Spinal cord (tissue), 10 donors: Measurements from ENCODE around the gene RAB40C. TPM values are rescaled to one million over a fixed set of nuclear protein-coding genes. Genes with fewer than 3 reads are reported as not detected.

Source experiments
- DNase-seq, 6 donors: peaks; one replicate each; pipeline versions ENCODE4 v3.0.0 to v3.0.0-alpha.2; 2013 to 2015; ENCODE audit warnings: low spot score in 6 of 6, low read depth in 4 of 6
- H3K27ac ChIP-seq: one replicate; pipeline ENCODE4 v1.5.1; 2013; ENCODE audit warnings: low read depth, low read length, control low read depth
- H3K27me3 ChIP-seq: one replicate; pipeline ENCODE4 v1.6.1; 2013; ENCODE audit warnings: low read length; ENCODE audit not compliant: control insufficient read depth, insufficient read depth
- H3K36me3 ChIP-seq: one replicate; pipeline ENCODE4 v1.6.1; 2013; ENCODE audit warnings: low read length; ENCODE audit not compliant: control insufficient read depth, insufficient read depth
- H3K4me1 ChIP-seq: one replicate; pipeline ENCODE4 v1.6.1; 2013; ENCODE audit warnings: low read length; ENCODE audit not compliant: control insufficient read depth, insufficient read depth
- H3K4me3 ChIP-seq: one replicate; pipeline ENCODE4 v1.5.1; 2013; ENCODE audit warnings: low read depth, low read length, control low read depth
- H3K9me3 ChIP-seq: one replicate; pipeline ENCODE4 v1.6.1; 2013; ENCODE audit warnings: low read length; ENCODE audit not compliant: control insufficient read depth, insufficient read depth
- WGBS: methylation state at CpG from one replicate; pipeline ENCODE4 v1.1.5; 2013; ENCODE audit warnings: missing lambda C conversion rate; ENCODE audit not compliant: insufficient coverage; 5-methylcytosine and 5-hydroxymethylcytosine counted together
- polyA plus RNA-seq, 2 donors: library from polyadenylated mRNA; unstranded; fragments of 120-200 nt; gene quantifications; one replicate each; pipeline ENCODE4 v1.2.1, GENCODE V29; 2013; ENCODE audit not compliant: insufficient read length in 2 of 2
- total RNA-seq, 2 donors: library from RNA; depleted of rRNA in 1 of 2; stranded (reverse); fragments of 120-200 nt in 1 of 2; fragments of >200 nt in 1 of 2; gene quantifications; one replicate each; pipeline versions ENCODE4 v1.2.3 to v1.2.4, GENCODE V29; 2013 to 2014
- donor health status: healthy.

RAB40C gene
- total and polyA plus RNA-seq, 4 donors, result 12.4 to 45.7 (median 30.1) TPM

- DNase-seq, result peak in 1 of 6 donors; percentile 4
- H3K4me1 ChIP-seq, result peaks cover 39% of the 10 kb centered on the region
- peak overlapping the region; percentile 1 for H3K27ac ChIP-seq
- no peak overlapping the region for H3K4me3 ChIP-seq
- H3K9me3 ChIP-seq, result no peaks in the 10 kb centered on the region
- H3K36me3 ChIP-seq, result peaks cover 91% of the 10 kb centered on the region
- no peaks in the 10 kb centered on the region for H3K27me3 ChIP-seq
- 34% methylated on average over 27 of the region's 29 CpGs for WGBS
These were observed 40.5 kb downstream of the RAB40C start for GRCh38 chr16:630249-630814.

DNA sequence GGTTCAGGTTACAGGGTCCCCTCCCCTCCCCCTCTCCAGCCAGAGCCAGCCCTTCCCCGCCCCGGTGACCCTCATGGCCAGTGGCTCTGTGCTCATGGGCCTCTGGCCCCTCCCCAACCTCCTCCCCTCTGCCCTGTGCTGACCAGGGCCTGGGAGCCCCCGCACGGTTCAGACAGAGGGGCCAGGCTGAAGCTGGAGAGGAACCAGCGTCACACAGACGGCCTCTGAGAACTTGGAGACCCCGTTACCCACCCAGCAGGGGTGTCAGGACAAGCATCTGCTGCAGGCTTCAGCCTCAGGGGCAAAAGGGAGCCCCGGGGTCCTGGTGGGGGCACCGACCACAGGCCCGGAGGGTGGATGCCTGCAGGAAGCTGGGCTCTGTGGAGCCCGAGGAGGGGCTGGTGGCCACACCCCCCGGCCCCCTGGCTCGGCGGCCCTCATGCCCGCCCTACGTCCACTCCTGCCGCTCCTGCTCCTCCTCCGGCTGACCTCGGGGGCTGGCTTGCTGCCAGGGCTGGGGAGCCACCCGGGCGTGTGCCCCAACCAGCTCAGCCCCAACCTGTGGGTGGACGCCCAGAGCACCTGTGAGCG, 41.0 kb downstream of the RAB40C start, which contains the start of gene WFIKKN1:
Gene WFIKKN1 (plus strand): TSS at position 171 of the 591 bp plus-strand sequence. CDS start 269 bp downstream, at position 440.
- Histone ChIP-seq H3K27ac (peak within 1 kb of the TSS; percentile 33), H3K4me1 (peaks cover 44% of the 10 kb centered on the region), H3K9me3 (no peaks in the 10 kb centered on the region), H3K27me3 (no peaks in the 10 kb centered on the region), H3K36me3 (peaks cover 88% of the 10 kb centered on the region), H3K4me3 (no peak within 1 kb of the TSS)
- WGBS, result 11% methylated on average over 22 of the region's 23 CpGs
- DNase-seq, result no peak

GRCh38 chr16:631808-632358, 42.0 kb downstream of the RAB40C start:
- WGBS, result 59% methylated on average over 8 of the region's 9 CpGs
- H3K4me3 ChIP-seq, result no peak overlapping the region
- H3K9me3 ChIP-seq, result no peaks in the 10 kb centered on the region
- H3K27ac ChIP-seq, result no peak overlapping the region
- H3K36me3 ChIP-seq, result peaks cover 79% of the 10 kb centered on the region
- peaks cover 44% of the 10 kb centered on the region for H3K4me1 ChIP-seq
- no peak for DNase-seq
- H3K27me3 ChIP-seq, result no peaks in the 10 kb centered on the region

- WGBS, result 91% methylated on average over 67 of the region's 67 CpGs
- H3K36me3 ChIP-seq, result peaks cover 70% of the 10 kb centered on the region
- DNase-seq, result no peak
- H3K4me1 ChIP-seq, result peaks cover 49% of the 10 kb centered on the region
- no peak overlapping the region for H3K27ac ChIP-seq
- no peaks in the 10 kb centered on the region for H3K27me3 ChIP-seq
- no peaks in the 10 kb centered on the region for H3K9me3 ChIP-seq
- no peak overlapping the region for H3K4me3 ChIP-seq
These were observed 42.8 kb downstream of the RAB40C start for GRCh38 chr16:632486-633335.

DNA sequence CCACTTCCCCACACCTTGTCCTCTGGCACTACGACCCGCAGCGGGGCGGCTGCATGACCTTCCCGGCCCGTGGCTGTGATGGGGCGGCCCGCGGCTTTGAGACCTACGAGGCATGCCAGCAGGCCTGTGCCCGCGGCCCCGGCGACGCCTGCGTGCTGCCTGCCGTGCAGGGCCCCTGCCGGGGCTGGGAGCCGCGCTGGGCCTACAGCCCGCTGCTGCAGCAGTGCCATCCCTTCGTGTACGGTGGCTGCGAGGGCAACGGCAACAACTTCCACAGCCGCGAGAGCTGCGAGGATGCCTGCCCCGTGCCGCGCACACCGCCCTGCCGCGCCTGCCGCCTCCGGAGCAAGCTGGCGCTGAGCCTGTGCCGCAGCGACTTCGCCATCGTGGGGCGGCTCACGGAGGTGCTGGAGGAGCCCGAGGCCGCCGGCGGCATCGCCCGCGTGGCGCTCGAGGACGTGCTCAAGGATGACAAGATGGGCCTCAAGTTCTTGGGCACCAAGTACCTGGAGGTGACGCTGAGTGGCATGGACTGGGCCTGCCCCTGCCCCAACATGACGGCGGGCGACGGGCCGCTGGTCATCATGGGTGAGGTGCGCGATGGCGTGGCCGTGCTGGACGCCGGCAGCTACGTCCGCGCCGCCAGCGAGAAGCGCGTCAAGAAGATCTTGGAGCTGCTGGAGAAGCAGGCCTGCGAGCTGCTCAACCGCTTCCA, 43.6 kb downstream of the RAB40C start:
- DNase-seq, result no peak
- Histone ChIP-seq H3K27me3 (no peaks in the 10 kb centered on the region), H3K4me1 (peaks cover 56% of the 10 kb centered on the region), H3K9me3 (no peaks in the 10 kb centered on the region), H3K27ac (no peak overlapping the region), H3K36me3 (peaks cover 65% of the 10 kb centered on the region), H3K4me3 (no peak overlapping the region)
- 96% methylated on average over 73 of the region's 74 CpGs for WGBS

GRCh38 chr16:634051-634670, 44.3 kb downstream of the RAB40C start:
- DNase-seq, result no peak
- Histone ChIP-seq H3K9me3 (no peaks in the 10 kb centered on the region), H3K27ac (no peak overlapping the region), H3K4me3 (no peak overlapping the region), H3K4me1 (peaks cover 49% of the 10 kb centered on the region), H3K36me3 (peaks cover 58% of the 10 kb centered on the region), H3K27me3 (no peaks in the 10 kb centered on the region)
- 92% methylated on average over 19 of the region's 22 CpGs for WGBS

- 94% methylated on average over 6 of the region's 7 CpGs for WGBS
- Histone ChIP-seq H3K9me3 (no peaks in the 10 kb centered on the region), H3K36me3 (peaks cover 50% of the 10 kb centered on the region), H3K4me3 (peak overlapping the region; percentile 95), H3K27ac (no peak overlapping the region), H3K27me3 (no peaks in the 10 kb centered on the region), H3K4me1 (peaks cover 41% of the 10 kb centered on the region)
- DNase-seq, result no peak
These were observed 45.1 kb downstream of the RAB40C start for GRCh38 chr16:634996-635395.

DNA sequence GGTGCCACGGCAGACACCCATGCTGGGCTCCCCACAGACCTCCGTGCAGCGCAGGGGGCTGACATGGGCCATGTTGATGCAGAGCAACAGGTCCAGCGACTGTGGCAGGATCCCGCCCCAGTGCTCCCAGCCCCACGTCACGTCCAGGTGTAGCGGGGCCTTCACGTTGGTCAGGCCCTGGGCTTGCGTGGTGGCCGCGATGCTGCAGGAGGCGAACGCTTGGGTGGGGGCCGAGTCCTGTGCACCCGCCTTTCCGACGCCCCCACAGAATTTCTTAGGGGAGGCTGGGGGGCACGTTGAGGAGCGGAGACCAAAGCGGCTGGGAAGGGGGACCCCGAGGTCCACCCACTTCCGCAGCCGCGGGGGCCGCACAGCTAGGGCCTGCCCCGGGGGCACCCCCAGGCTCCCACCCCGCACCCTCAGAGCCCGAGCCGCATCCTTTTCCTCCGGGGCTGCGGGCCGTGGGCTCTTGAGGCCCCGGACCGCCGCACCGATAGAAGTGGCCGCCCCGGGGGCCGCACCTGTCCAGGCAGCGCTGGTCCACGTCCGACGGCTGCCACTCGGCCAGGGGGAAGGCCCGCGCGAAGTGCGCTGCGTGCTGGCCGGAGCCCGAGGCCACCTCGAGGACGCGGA, 45.8 kb downstream of the RAB40C start:
- Histone ChIP-seq H3K27me3 (no peaks in the 10 kb centered on the region), H3K4me1 (peaks cover 38% of the 10 kb centered on the region), H3K36me3 (peaks cover 43% of the 10 kb centered on the region), H3K4me3 (peak overlapping the region; percentile 95), H3K27ac (peak overlapping the region; percentile 100), H3K9me3 (no peaks in the 10 kb centered on the region)
- 6% methylated on average over 55 of the region's 55 CpGs for WGBS
- DNase-seq, result peak in 2 of 6 donors; percentile 11 to 37
